RPMI7951 (cell line): ENCODE data around the gene DAB2IP. TPM values are rescaled to one million over a fixed set of nuclear protein-coding genes. Genes with fewer than 3 reads are reported as not detected.

Source experiments
- DNase-seq: peaks from one replicate; pipeline ENCODE4 v3.0.0-alpha.2; 2012; ENCODE audit warnings: low read depth
- total RNA-seq: library from RNA; depleted of rRNA; stranded (reverse); fragments of >200 nt; shearing (Covaris generic); gene quantifications from 2 replicates; pipeline ENCODE4 v1.2.3, GENCODE V29; 2014

DAB2IP gene
- total RNA-seq, 1 experiment from 2014 or later, result 3.8 TPM

- DNase-seq, result peak; percentile 89
These were observed 92.1 kb downstream of the DAB2IP start for GRCh38 chr9:121743441-121744001.

DNA sequence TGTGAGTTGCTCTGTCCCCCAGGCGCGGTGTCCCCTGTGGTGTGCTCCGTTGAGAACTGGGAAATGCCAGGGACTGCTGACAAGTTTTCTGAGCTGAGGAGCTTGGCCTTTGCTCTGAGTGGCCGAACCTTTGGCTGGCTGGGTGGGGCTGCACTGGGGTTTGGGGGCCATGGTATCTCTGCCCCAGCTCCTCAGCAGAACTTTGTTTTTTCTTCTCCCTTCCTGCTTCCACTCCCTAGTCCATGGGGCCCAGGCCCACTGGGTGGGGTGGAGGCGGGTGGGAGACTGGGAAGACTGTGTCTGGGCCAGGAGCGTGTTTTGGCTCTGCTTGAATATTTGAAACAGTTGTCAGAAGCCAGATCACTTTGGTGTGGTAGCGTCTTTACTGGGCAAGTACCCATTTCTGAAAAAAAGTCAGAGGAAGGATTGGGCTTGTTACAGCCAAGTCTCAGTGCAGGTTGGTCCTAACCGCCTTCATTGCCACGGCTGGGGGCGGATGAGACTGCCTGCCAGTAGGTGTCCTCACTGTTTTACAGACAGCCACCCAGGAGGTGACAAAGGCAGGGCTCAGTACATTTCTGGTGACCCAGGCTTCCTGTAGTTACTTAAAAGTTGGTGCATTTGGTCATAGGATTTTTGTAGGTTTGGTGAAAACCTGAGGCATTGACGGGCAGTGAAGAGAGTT lies 92.7 kb downstream of the DAB2IP start:
- DNase-seq, result peak; percentile 47

GRCh38 chr9:121744687-121745395 lies 93.4 kb downstream of the DAB2IP start:
- no peak for DNase-seq

GRCh38 chr9:121745396-121745695 lies 93.9 kb downstream of the DAB2IP start:
- no peak for DNase-seq

DNA sequence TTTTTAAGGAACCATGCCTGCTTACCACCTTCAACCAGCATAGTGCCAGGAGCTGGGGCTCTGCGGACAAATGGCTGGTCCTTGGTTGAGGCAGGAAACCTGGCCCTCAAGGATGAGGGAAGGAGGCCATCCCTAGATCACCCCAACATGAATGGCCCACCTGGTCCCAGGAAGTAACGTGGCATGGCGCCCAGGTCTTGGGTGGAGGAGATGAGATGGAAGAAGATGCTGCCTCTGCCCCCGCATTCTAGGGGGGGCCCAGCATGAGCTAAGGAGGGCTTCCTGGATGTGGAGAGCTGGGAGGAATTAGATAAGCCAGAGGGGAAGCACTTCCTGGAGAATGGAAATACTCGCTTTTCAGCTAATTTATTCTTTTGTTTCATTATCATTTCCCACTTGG lies 95.0 kb downstream of the DAB2IP start:
- no peak for DNase-seq

DNA sequence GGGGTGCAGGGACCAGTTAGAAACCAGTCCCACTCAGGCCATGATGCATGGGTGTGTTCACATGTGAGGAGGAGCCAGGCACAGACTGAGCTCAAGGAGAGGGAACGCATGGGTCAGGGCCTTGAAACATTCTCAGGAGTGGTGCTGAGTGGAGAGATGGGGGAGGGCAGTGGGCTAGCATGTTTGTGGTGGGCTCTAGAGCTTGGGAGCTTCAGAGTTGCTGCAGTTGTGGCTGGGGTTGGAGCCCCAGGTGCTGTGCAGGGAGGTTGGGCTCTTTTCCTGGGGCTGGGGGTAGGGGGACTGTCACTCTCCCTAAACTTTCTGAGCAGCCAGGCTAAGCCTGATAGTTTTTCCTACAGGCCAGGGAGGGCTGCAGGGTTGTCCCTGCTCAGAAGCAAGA lies 95.4 kb downstream of the DAB2IP start:
- no peak for DNase-seq

DNA sequence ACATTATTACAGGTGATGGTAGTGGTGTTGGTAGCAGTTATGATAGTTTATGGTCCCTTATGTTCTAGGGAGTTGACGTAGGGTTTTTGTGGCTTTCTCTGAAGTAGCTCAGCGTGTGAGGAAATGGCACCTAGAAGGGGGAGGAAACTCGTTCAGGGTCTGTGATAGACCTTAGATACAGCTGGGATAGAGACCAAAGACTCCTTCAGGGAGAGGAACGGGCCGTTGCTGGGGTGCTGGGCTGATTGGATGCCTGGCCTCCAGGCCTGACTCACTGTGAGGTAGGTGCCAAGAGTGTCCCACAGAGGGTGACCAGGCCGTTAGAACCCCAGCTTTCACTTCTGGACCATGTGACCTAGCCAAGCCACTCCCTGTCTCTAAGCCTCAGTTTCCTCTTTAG lies 96.6 kb downstream of the DAB2IP start:
- no peak for DNase-seq

DNA sequence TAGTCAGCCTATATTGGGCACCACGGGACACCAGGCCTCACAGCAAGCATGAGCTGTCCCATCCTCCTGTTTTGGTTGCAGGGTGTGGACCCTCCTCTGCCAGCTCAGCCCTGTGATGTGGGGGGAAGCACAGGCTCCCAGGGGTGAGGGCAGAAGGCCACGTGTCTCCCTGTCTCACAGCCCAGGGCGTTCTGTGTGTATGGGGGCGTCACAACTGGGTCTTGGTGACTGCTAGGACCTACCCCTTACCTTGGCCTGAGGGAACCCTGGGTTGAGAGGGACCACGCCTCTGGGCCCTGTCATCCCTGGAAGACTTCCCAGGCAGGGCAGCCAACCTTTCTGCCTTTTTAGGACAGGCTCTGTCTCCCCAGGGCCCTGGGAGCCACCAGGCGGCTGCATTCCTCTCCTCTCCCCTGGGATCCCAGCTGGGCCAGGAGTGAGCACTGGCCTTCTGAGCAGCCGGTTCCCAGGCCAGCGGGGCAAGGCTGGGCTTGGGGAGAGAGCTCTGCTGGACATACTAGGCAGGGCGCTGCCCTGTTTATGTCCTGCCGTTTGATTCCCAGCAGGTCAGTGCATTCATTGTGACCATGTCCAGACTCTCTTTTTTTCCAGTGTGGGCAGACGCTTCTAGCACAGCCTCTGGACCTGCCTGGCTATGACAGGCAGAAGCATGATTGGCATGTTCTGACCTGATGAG lies 97.4 kb downstream of the DAB2IP start:
- DNase-seq, result peak; percentile 27

GRCh38 chr9:121749614-121750013 lies 98.2 kb downstream of the DAB2IP start:
- no peak for DNase-seq

DNA sequence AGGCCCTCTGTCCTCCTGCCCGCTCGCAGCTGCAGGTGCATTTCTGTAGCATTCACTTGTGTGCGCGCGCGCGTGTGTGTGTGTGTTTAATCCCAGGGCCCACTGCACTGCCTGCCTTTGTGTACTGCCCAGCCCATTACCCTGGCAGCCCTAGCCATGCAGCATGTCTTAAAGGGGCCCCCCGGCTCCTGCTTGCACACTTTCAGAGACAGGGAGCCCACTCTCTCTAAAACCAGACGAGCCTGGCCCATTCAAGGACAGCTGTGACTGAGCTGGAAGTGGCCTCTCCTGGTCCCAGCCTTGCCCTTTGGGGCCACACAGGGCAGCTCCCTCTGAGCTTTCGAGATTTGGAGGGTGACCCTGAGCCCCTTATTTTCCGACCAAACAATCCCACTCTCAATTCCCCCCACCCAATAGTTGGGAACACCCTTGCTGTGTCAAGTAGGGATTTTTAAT lies 98.9 kb downstream of the DAB2IP start:
- no peak for DNase-seq

DNA sequence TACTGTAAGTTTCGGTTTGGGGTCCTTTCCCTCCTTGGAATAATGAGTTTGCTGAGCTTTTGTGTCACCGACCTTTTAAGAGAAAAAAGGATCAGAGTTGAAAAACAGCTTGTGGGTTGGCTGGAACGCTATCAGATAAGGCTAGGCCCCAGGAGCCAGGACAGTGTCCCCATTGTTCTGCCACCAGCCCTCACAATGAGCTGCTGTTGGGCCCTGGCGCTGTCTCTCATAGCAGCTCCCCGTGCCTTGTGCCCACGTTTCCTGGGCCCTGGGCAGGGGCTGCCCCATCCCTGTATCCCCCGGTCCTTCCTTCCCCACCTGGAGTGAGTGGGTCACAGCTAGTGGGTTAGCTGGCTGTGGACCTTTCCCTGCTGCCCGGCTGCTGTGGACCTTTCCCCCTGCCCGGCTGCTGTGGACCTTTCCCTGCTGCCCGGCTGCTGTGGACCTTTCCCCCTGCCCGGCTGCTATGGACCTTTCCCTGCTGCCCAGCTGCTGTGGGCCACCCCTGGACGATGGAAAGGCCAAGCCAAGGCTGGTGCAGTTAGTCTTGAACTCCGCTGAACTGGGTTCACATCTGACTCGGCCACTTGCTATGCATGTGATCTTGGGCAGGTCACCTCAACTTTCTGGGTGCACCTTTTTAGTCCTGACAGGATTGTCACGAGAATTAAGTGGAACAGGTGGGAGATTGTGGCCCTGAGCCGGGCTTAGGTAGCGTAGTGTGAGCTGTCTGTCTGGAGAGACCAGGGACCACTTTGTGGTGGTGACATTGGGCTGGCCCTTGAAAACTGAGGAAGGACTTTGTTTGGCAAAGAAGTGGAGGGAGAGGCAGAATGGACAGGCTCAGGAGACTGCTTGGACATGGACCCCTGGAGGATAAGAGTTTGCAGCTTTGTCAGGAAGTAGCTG lies 99.5 kb downstream of the DAB2IP start:
- DNase-seq, result peak; percentile 25

DNA sequence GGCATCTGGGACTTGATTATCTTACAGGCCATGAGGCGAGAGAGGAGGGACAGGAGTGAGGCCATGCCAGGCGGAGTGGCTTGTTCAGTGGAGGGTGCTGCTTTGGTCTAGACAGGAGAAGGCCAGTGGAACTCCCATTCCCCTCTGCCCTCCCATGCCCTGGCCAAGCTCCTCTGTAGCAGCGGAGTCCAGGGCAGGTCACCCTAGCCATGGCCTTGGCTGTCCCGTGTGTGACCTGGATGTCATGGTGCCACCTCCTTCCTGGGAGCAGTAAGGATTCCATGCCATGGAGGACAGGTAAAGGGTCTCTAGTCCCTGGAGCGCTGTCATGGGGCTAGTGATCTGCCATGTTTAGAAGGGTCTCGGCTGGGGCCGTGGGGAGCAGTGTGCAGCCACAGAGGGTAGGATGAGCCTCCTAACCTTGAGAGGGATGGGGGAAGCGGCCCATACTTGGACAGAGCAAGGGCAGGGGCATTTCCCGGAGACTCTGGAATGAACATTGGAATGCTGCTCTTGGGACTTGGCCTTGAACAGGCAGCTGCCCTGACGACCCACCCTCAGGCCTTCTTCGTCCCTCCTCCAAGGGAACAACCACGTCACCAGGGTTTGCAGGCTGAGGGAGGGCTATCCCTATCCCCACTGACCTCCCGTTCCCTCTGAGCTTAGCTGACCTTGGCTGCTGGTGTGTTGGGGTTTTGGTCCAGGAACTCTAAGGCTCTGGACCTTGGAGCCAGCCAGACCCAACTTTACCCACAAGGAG lies 100.4 kb downstream of the DAB2IP start:
- no peak for DNase-seq

- no peak for DNase-seq
These were observed 101.5 kb downstream of the DAB2IP start for GRCh38 chr9:121752929-121753328.

- DNase-seq, result no peak
These were observed 102.6 kb downstream of the DAB2IP start for GRCh38 chr9:121753802-121754654.

DNA sequence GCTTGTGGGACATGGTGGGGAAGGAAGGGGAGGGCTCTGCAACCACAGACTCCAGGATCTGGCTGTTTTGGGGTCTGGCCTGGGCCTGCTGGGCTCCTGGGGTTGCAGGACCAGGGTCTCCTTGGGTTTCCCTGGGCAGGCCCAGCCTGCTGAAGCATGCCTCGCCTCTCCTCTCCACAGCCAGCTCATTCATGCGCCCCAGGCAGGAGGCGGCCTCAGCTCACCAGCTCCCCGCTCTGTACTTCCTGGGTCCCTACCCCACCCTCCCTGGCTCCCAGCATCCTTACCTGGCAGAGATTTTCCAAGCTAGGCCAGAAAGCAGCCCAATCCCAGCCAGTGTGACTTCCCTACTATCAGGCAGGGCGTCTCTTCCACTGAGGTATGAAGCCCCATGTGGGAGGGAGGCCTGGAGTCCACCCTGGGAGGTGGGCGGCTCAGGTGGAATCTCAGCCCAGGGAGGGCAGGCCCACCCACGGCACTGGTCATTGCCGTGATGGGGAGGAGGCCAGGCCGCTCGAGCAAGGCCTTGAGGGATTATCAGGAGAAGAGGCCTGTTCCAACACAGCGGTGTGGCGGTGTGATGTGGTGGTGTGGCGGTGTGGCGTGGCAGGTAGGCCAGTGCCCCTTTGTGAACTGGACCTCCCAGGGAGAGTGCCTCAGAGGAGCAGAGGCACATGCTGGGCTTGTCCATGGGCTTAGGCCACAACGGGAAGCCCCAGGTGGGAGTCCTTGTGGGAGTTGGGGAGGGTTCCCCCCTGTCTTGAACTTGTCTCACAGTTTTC lies 103.4 kb downstream of the DAB2IP start:
- no peak for DNase-seq

GRCh38 chr9:121755581-121755980 lies 104.1 kb downstream of the DAB2IP start:
- DNase-seq, result no peak

- no peak for DNase-seq
These were observed 105.2 kb downstream of the DAB2IP start for GRCh38 chr9:121756474-121757280.

DNA sequence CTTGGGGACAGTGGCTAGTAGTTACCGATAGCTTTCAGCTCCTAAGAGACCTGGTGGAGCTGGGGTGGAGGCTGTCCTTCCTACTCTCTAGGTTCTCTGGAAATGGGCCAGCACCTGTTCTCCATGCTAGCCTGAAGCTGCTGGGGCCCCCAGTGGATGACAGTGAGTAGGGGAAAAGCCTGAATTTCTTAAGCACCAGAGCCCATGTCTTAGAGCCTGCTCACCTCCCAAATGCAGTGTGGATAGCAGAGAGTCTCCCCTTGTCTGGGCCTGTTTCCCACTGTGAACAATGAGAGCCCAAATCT lies 105.8 kb downstream of the DAB2IP start:
- no peak for DNase-seq
